Bronchus fibroblast of lung (primary cell): ENCODE measurements around the gene C1orf52. TPM values are rescaled to one million over a fixed set of nuclear protein-coding genes. Genes with fewer than 3 reads are reported as not detected.

Experiments
- total RNA-seq: library from RNA; depleted of rRNA; stranded (reverse); fragments of >200 nt; gene quantifications from 2 replicates; pipeline ENCODE4 v1.2.3, GENCODE V29; 2015

Gene C1orf52
- total RNA-seq: 15.5 and 17.7 TPM in 2 replicates

GRCh38 chr1:85259118-85259911, at the start of gene C1orf52:
TSS of gene C1orf52 (minus strand) at chr1:85259662. CDS start at chr1:85259633, 29 bp downstream.

DNA sequence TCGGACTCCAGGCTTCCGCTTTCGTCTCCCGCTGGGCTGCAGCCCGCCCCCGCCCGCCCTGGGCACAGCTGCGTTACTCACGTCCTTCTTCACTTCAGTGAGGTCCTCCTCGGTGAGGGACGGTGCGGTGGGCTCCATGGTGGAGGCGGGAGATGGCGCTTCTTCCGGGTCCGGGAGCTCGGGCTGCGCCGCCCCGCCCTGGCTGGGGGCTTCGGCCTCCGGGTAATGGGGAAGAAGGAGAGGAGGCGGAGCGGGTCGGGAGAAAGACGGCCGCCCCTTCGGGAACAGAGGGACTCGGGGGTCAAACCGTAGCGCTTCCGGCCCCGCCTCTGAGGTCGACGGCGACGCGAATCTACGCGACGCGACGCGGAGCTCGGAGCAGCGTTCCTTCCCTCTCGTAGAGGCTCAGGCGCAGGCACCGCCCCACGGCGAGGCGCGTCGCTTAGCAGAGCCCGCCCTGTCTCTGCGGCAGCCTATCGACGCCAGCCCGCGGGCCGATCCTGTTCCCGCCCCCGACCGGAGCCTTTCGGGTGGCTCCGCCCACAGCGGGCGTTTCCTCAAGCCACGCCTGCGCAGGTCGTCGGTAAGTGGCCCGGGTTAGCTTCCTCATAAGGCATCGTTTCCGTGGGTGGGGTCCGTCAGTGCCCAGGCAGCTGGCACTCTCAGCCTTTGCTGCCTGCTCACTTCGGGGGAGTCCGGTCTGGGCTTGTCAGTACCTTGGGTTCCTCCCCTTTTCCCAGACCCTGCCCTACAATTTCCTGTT, 16.9 kb upstream of the C1orf52 start, which contains the start of gene BCL10:
Gene BCL10, minus strand, starts transcription at position 418 of the 763 bp plus-strand sequence. Its CDS starts 280 bp downstream, at position 138.

DNA sequence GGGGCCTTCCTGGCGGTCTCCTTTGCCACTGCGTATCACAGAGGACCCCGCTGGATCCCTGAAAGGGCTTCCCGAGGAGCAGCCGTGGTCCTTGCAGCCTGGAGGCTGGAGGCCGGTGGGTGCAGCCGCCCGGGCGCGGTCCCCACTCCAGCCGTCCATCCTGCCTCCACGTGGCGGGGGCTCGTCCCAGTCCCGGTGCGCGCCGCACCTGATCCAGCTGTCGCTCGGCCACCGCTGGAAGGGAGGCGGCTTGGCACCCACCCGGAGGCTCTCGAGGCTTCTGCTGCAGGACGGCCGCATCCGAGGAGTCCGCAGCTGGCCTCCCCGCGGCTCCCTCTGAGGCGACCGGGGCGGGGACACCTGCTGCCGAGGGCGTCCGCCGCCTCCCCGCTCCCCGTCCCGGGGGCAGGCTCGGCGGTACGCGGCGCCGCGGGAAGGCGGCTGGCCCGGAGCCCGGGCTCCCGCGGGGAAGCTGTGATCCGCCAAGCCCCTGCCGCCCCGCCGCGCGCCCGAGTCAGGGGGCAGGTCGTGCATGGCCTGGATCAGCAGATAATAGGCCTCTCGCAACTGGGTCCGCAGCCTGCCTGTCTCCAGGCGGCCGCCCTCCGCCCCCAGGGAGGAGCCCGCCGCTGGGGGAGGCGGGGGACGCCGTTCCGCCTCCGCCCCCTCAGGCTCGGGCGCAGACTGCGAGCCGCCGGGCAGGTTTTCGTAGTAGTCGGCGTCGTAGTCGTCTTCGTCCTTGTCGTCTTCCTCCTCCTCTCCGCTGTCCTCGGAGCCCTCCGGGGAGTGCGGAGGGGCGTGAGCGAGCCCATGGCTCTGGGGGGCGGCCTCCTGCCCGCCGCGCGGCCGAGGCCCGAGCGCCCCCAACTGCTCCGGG, 58.8 kb downstream of the C1orf52 start, which contains the start of gene SYDE2:
Gene SYDE2, minus strand, starts transcription at position 554 of the 877 bp plus-strand sequence. Its CDS starts 20 bp downstream, at position 534.

Other genes starting within 250 kb of the C1orf52 start
- under 0.01 TPM in 2 replicates for gene MCOLN3, start 211.2 kb downstream of the C1orf52 start, total RNA-seq
- 1.8 and 1.9 TPM in 2 replicates for gene SYDE2, start 58.6 kb downstream of the C1orf52 start, total RNA-seq
- gene BCL10, start 17.0 kb upstream of the C1orf52 start, total RNA-seq: 19.0 and 21.0 TPM in 2 replicates
- gene DDAH1, start 205.5 kb upstream of the C1orf52 start, total RNA-seq: 35.1 and 39.3 TPM in 2 replicates